ENCODE results near the gene HMGCS2.

- TF ChIP-seq CTCF (IDR thresholded peaks at IDR 0.05) (no peak), POLR2A (IDR thresholded peaks at IDR 0.05; ENCODE audit: low read depth) (no peak), EP300 (IDR thresholded peaks at IDR 0.05) (no peak), POLR2AphosphoS5 (IDR thresholded peaks at IDR 0.05) (no peak)
These were observed 47.8 kb downstream of the HMGCS2 start for GRCh38 chr1:119720866-119721440.
